Measurements from ENCODE around the gene NAA25.

Gene NAA25

GRCh38 chr12:112126911-112127310 is 18.3 kb upstream of the NAA25 start:
- H3K36me3 Mint-ChIP-seq (ENCODE audit: insufficient read depth): peaks cover 9% of the 10 kb centered on the region
- no peaks in the 10 kb centered on the region for H3K27me3 Mint-ChIP-seq
- H3K9me3 Mint-ChIP-seq: no peaks in the 10 kb centered on the region
- peak overlapping the region; percentile 71 for H3K4me3 Mint-ChIP-seq
- ATAC-seq (replicated peaks; ENCODE audit: extremely low read depth, poor library complexity, severe bottlenecking): no peak
- H3K27ac Mint-ChIP-seq (ENCODE audit: low read depth): peak overlapping the region; percentile 65
- peaks cover 39% of the 10 kb centered on the region for H3K4me1 Mint-ChIP-seq
- DNase-seq (ENCODE audit: low spot score in 2 of 2): no peak

- no peak for ATAC-seq (replicated peaks; ENCODE audit: extremely low read depth, poor library complexity, severe bottlenecking)
- Mint-ChIP-seq H3K4me3 (peak overlapping the region; percentile 71), H3K36me3 (ENCODE audit: insufficient read depth) (peaks cover 7% of the 10 kb centered on the region), H3K27ac (ENCODE audit: low read depth) (peak overlapping the region; percentile 90), H3K27me3 (peaks cover 2% of the 10 kb centered on the region), H3K4me1 (peaks cover 33% of the 10 kb centered on the region), H3K9me3 (no peaks in the 10 kb centered on the region)
- DNase-seq (ENCODE audit: low spot score in 2 of 2): no peak
Observed at GRCh38 chr12:112126000-112126438, 17.4 kb upstream of the NAA25 start.

DNA sequence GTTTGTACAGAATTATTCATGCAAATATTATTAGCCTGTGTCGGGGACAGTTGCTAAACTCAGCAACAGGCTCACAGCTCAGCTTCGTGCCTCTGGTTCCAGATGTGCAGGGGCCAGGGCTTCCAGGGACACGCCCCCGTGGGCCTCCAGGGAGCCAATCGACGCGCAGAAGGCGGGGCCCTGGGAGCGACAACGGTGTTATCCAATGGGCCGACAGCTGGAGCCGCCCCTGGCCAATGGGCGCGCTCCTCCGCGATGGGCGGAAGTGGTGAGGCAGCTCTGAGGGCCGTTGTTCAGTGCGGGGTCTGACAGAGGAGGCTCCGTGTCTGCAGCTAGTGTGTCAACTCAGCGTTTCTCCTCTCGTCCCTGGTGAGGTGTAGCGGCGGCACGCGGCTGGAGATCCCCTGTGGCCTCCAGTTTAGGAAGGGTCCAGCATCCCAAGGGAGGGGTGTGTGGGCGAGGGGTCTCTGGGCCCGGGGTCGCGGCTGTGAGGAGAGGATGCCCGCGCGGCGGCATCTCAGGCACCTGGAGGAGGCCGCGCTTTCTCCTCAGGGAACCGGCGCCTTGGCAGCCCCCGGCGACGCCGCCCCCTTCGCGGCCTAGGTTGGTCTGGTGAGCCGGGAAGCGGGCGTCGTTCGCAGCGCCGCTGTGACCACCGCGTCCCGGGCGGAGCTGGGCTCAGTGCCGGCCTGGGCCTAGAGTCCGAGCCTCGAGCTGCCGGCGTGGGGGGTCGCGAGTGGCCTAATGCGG is 16.8 kb upstream of the NAA25 start, which contains the start of gene TRAFD1:
Gene TRAFD1 (plus strand): TSS at position 311 of the 750 bp plus-strand sequence. CDS start 4,963 bp downstream, outside the sequence.
- ATAC-seq (replicated peaks; ENCODE audit: extremely low read depth, poor library complexity, severe bottlenecking): peak; percentile 100
- Mint-ChIP-seq H3K4me3 (peak within 1 kb of the TSS; percentile 71), H3K9me3 (no peaks in the 10 kb centered on the region), H3K4me1 (peaks cover 30% of the 10 kb centered on the region), H3K36me3 (ENCODE audit: insufficient read depth) (peaks cover 6% of the 10 kb centered on the region), H3K27me3 (peaks cover 8% of the 10 kb centered on the region), H3K27ac (ENCODE audit: low read depth) (peak within 1 kb of the TSS; percentile 90)
- peak; percentile 94 to 98 for DNase-seq (ENCODE audit: low spot score in 2 of 2)

GRCh38 chr12:112124918-112125249 is 16.3 kb upstream of the NAA25 start:
- ATAC-seq (replicated peaks; ENCODE audit: extremely low read depth, poor library complexity, severe bottlenecking) (no peak), DNase-seq (ENCODE audit: low spot score in 2 of 2) (no peak)
- peaks cover 4% of the 10 kb centered on the region for H3K36me3 Mint-ChIP-seq (ENCODE audit: insufficient read depth)
- H3K27ac Mint-ChIP-seq (ENCODE audit: low read depth): peak overlapping the region; percentile 90
- H3K27me3 Mint-ChIP-seq: peaks cover 9% of the 10 kb centered on the region
- H3K4me1 Mint-ChIP-seq: peaks cover 24% of the 10 kb centered on the region
- H3K4me3 Mint-ChIP-seq: peak overlapping the region; percentile 71
- no peaks in the 10 kb centered on the region for H3K9me3 Mint-ChIP-seq

GRCh38 chr12:112122823-112123690 is 14.5 kb upstream of the NAA25 start:
- ATAC-seq (replicated peaks; ENCODE audit: extremely low read depth, poor library complexity, severe bottlenecking) (no peak), DNase-seq (ENCODE audit: low spot score in 2 of 2) (no peak)

DNA sequence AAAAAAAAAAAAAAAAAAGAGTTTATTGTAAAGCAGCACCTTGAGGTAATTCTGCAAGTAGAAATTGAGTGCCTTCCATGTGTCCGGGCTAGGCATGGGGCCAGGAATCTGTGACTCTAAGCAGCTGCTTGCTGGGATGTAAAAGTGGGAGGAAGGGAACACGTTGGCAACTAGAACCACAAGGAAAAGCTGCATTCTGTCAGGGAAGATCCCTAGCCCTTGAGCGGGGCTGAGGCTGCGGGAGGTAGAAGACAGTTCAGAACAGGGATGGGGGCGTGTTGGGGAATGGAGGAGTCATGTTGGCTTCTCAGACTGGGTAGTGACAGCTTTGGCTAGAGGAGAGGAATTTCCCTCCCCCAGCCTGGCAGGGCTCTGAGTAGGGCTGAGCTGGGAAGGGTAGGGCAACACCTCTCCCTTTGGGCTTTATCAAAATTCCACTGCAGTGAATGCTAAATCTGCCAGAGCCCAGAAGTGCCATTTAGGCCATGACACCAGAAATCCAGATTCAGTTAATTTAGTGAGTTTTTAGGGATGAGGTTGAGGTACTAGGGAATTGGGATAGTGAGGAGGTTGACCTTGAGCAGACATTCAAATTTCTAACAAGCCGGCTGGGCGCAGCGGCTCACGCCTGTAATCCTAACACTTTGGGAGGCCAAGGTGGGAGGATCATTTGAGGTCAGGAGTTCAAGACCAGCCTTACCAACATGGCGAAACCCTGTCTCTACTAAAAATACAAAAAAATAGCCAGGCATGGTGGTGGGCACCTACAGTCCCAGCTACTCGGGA is 13.4 kb upstream of the NAA25 start:
- H3K36me3 Mint-ChIP-seq (ENCODE audit: insufficient read depth): peaks cover 4% of the 10 kb centered on the region

More at GRCh38 chr12:112122823-112123690, 14.5 kb upstream of the NAA25 start:
- Mint-ChIP-seq H3K9me3 (no peaks in the 10 kb centered on the region), H3K36me3 (ENCODE audit: insufficient read depth) (peaks cover 4% of the 10 kb centered on the region), H3K4me3 (no peak overlapping the region), H3K27me3 (peaks cover 9% of the 10 kb centered on the region), H3K4me1 (peaks cover 12% of the 10 kb centered on the region), H3K27ac (ENCODE audit: low read depth) (no peak overlapping the region)

DNA sequence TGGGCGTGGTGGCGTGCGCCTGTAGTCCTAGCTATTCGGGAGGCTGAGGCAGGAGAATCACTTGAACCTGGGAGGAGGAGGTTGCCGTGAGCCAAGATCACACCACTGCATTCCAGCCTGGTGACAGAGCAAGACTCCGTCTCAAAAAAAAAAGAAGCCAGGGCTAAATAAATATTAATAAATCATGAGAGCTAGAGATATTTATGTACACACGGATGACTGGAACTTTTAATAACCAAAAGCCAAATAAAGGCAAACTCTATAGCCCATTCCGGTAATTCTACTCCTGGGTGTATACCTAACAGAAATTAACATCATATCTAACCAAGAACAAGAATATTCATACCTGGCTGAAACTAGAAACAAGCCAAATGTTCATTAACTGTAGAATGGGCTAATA is 9.1 kb upstream of the NAA25 start:
- H3K27me3 Mint-ChIP-seq: peaks cover 9% of the 10 kb centered on the region
- no peak overlapping the region for H3K27ac Mint-ChIP-seq (ENCODE audit: low read depth)
- H3K4me1 Mint-ChIP-seq: peaks cover 5% of the 10 kb centered on the region
- no peaks in the 10 kb centered on the region for H3K9me3 Mint-ChIP-seq
- no peaks in the 10 kb centered on the region for H3K36me3 Mint-ChIP-seq (ENCODE audit: insufficient read depth)
- ATAC-seq (replicated peaks; ENCODE audit: extremely low read depth, poor library complexity, severe bottlenecking) (no peak), DNase-seq (ENCODE audit: low spot score in 2 of 2) (no peak)
- no peak overlapping the region for H3K4me3 Mint-ChIP-seq

More for the DNA sequence above, 13.4 kb upstream of the NAA25 start:
- Mint-ChIP-seq H3K4me3 (no peak overlapping the region), H3K27ac (ENCODE audit: low read depth) (no peak overlapping the region), H3K9me3 (no peaks in the 10 kb centered on the region), H3K27me3 (peaks cover 9% of the 10 kb centered on the region), H3K4me1 (peaks cover 7% of the 10 kb centered on the region)
- ATAC-seq (replicated peaks; ENCODE audit: extremely low read depth, poor library complexity, severe bottlenecking) (no peak), DNase-seq (ENCODE audit: low spot score in 2 of 2) (no peak)

DNA sequence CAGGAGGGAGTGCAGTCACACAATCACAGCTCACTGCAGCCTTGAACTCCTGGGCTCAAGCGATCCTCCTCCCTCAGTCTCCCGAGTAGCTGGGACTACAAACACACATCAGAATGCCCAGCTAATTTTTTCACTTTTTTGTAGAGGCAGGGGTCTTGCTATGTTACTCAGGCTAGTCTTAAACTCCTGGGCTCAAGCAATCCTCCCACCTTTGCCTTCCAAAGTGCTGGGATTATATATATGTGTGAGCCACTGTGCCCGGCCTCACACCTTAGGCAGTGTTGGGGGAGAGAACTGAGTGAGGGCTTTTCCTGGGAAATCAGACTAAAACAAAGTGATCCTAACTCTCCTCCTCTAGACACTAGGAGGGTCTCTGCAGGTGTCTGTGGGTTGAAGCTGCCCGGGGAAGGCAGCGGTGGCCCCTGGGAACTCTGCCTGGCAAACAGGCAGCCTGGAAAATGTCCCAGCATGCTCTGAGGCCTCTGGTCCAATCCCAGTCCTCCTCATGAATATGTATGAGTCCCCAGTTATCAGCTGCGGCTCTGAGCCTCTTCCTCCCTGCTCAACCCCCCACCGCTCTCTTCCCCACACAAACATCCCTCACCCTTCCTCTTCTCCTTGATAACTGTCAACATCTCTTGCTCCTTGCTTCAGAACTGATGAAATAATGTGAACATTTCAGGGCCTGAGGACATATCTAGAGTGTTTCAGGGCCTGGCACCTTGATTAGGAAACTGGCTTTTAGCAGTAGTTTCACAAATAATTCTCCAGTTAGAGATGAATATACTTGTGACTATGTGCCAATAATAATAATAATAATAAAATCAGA is 7.9 kb upstream of the NAA25 start:
- H3K27me3 Mint-ChIP-seq: peaks cover 9% of the 10 kb centered on the region
- no peaks in the 10 kb centered on the region for H3K9me3 Mint-ChIP-seq
- no peak for ATAC-seq (replicated peaks; ENCODE audit: extremely low read depth, poor library complexity, severe bottlenecking)
- H3K4me1 Mint-ChIP-seq: peaks cover 5% of the 10 kb centered on the region
- no peaks in the 10 kb centered on the region for H3K36me3 Mint-ChIP-seq (ENCODE audit: insufficient read depth)
- no peak for DNase-seq (ENCODE audit: low spot score in 2 of 2)
- H3K4me3 Mint-ChIP-seq: no peak overlapping the region
- no peak overlapping the region for H3K27ac Mint-ChIP-seq (ENCODE audit: low read depth)

GRCh38 chr12:112115259-112116045 is 6.9 kb upstream of the NAA25 start:
- no peak for DNase-seq (ENCODE audit: low spot score in 2 of 2)
- no peaks in the 10 kb centered on the region for H3K9me3 Mint-ChIP-seq
- H3K27me3 Mint-ChIP-seq: peaks cover 2% of the 10 kb centered on the region
- ATAC-seq (replicated peaks; ENCODE audit: extremely low read depth, poor library complexity, severe bottlenecking): no peak
- H3K36me3 Mint-ChIP-seq (ENCODE audit: insufficient read depth): no peaks in the 10 kb centered on the region
- H3K4me1 Mint-ChIP-seq: peaks cover 5% of the 10 kb centered on the region
- H3K4me3 Mint-ChIP-seq: no peak overlapping the region
- no peak overlapping the region for H3K27ac Mint-ChIP-seq (ENCODE audit: low read depth)

DNA sequence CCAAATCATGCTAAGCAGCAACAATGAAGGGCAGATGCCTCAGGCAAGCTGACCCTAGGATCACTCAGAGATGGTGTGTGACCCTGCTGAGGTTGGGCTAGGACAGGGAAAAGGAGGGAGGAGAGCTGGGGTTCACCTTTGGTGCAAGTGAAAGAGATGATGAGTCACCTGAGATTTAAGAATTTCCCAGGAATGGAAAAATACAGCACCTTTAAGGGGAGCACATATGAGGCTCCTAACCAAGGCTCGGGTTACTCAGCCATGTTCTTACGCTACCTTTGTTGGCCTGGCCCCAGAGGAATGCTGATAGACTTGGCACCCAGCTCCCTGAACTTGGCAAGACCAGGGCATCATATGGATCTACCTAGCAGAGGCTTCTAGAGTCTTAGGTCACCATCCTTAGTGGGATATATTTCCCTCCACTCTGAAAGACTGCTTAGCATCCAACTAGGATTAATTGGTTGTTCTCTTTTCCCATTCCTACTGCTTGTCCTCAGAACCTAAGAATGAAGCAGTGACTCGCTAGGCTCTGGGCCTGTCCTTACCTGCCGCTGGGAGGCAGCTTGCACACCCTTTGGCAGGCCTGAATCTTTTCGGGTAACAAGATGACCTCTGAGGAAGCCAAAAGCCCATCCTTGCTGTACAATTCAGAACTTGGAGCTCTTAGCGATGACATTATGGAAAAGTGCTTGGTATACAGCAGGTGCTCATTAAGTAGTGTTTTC is 4.0 kb upstream of the NAA25 start:
- peaks cover 13% of the 10 kb centered on the region for H3K4me1 Mint-ChIP-seq
- H3K27ac Mint-ChIP-seq (ENCODE audit: low read depth): no peak overlapping the region
- ATAC-seq (replicated peaks; ENCODE audit: extremely low read depth, poor library complexity, severe bottlenecking): no peak
- no peaks in the 10 kb centered on the region for H3K9me3 Mint-ChIP-seq
- no peak for DNase-seq (ENCODE audit: low spot score in 2 of 2)
- no peaks in the 10 kb centered on the region for H3K27me3 Mint-ChIP-seq
- H3K36me3 Mint-ChIP-seq (ENCODE audit: insufficient read depth): peaks cover 10% of the 10 kb centered on the region
- no peak overlapping the region for H3K4me3 Mint-ChIP-seq

DNA sequence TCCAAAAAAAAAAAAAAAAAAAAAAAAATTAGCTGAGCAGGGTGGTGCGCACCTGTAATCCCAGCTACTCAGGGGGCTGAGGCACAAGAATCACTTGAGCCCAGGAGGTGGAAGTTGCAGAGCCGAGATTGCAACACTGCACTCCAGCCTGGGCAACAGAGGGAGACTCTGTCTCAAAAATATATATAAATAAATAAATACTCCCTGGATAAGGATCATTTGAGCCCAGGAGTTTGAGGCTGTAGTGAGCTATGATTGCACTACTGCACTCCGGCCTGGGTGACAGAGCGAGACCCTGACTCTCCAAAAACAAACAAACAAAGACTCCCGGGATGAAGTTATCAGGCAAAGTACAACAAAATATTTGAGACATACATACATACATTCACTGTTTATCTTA is 3.3 kb upstream of the NAA25 start:
- DNase-seq (ENCODE audit: low spot score in 2 of 2): no peak
- ATAC-seq (replicated peaks; ENCODE audit: extremely low read depth, poor library complexity, severe bottlenecking): no peak
- Mint-ChIP-seq H3K36me3 (ENCODE audit: insufficient read depth) (peaks cover 13% of the 10 kb centered on the region), H3K27ac (ENCODE audit: low read depth) (no peak overlapping the region), H3K27me3 (no peaks in the 10 kb centered on the region), H3K4me3 (no peak overlapping the region), H3K4me1 (peaks cover 19% of the 10 kb centered on the region), H3K9me3 (no peaks in the 10 kb centered on the region)
